ENCODE data around the gene MSANTD1.

GRCh38 chr4:3287271-3287971 lies 38.5 kb downstream of the MSANTD1 start:
- no peak for TF ChIP-seq ZNF274 (IDR thresholded peaks at IDR 0.05; ENCODE audit: low read depth, low read length)
- TF ChIP-seq YY1 (IDR thresholded peaks at IDR 0.05; ENCODE audit: insufficient read depth, insufficient read length) = no peak
- no peak for TF ChIP-seq SUZ12 (IDR thresholded peaks at IDR 0.05; ENCODE audit: extremely low read depth, insufficient read depth, insufficient read length)
